Adrenal gland (tissue), 12 donors: ENCODE data around the gene EMC8. TPM values are rescaled to one million over a fixed set of nuclear protein-coding genes. Genes with fewer than 3 reads are reported as not detected.
A peak's percentile ranks its signal among the peaks of the same experiment; 100 is the strongest.

Experiments
- DNase-seq, 7 donors: peaks; one replicate each; pipeline ENCODE4 v3.0.0-alpha.2; 2019 to 2020
- H3K27ac ChIP-seq, 5 donors: fragments of 200-600 bp; sonication (generic) in 4 of 5; 1 replicate in 3 of 5; 2 replicates in 2 of 5; pipeline versions ENCODE4 v1.5.1 to v1.8.0; 2016 to 2020; ENCODE audit warnings: mild to moderate bottlenecking in 1 of 5
- H3K27me3 ChIP-seq: fragments of 200-600 bp; 2 replicates; pipeline ENCODE4 v1.8.0; 2021
- H3K36me3 ChIP-seq, 2 donors: fragments of 200-600 bp; replicated peaks in 1 of 2; 1 replicate in 1 of 2; 2 replicates in 1 of 2; pipeline versions ENCODE4 v1.5.1 to v1.8.0; 2018 to 2022
- H3K4me1 ChIP-seq, 2 donors: fragments of 200-600 bp; replicated peaks in 1 of 2; 1 replicate in 1 of 2; 2 replicates in 1 of 2; pipeline versions ENCODE4 v1.5.1 to v1.8.0; 2018 to 2021
- H3K4me3 ChIP-seq, 4 donors: fragments of 200-600 bp; sonication (generic) in 3 of 4; one replicate each; pipeline ENCODE4 v1.5.1; 2016 to 2018
- H3K9me3 ChIP-seq, 3 donors: fragments of 200-600 bp; sonication (generic) in 1 of 3; replicated peaks in 1 of 3; 1 replicate in 2 of 3; 2 replicates in 1 of 3; pipeline versions ENCODE4 v1.5.1 to v1.8.0; 2016 to 2021
- POLR2A ChIP-seq, 2 donors: fragments of 450-650 bp; IDR thresholded peaks; one replicate each; pipeline ENCODE4 v1.6.1; 2017; ENCODE audit warnings: antibody characterized with exemption in 2 of 2, mild to moderate bottlenecking in 2 of 2, moderate library complexity in 1 of 2
- WGBS, 4 donors: extraction: QIAGEN DNeasy Blood & Tissue Kit in 2 of 4; methylation state at CpG; one replicate each; pipeline versions ENCODE4 v1.1.5 to v1.1.7; 2013 to 2017; 5-methylcytosine and 5-hydroxymethylcytosine counted together
- intact Hi-C, 2 donors: fragments of 100-400 bp; cut with DNase I; formaldehyde crosslinking; loops; one replicate each; pipeline versions ENCODE4 v1.14.1 to v1.15.0; 2022 to 2023
- polyA plus RNA-seq, 3 donors: library from polyadenylated mRNA; stranded (reverse); fragments of 200-250 nt in 2 of 3; fragments of 350-450 nt in 1 of 3; fragmentation: Illumina TruSeq in 1 of 3; extraction: RNeasy Lipid Tissue Mini Kit (QIAGEN cat#74804) in 1 of 3; gene quantifications; one replicate each; pipeline ENCODE4 v1.2.3, GENCODE V29; 2013 to 2014
- total RNA-seq, 9 donors: library from RNA; depleted of rRNA in 4 of 9; stranded (reverse); fragments of >200 nt in 4 of 9; fragments of 120-200 nt in 1 of 9; fragmentation: NEBNext Ultra II Directional in 1 of 9; extraction: Animal tissue kit (Norgen Biotek cat#: 25700) in 1 of 9; gene quantifications; one replicate each; pipeline versions ENCODE4 v1.1.0 to v1.2.4, GENCODE V29; 2013 to 2023
- TF ChIP-seq, protein P1 (sequence below), 6 experiments: fragments of 450-650 bp in 4 of 6; fragments of 200-600 bp in 2 of 6; sonication (generic) in 1 of 6; IDR thresholded peaks; 1 replicate in 5 of 6; 2 replicates in 1 of 6; pipeline versions ENCODE4 v1.5.1 to v1.8.0; 2016 to 2021; ENCODE audit warnings: antibody characterized with exemption in 6 of 6, mild to moderate bottlenecking in 2 of 6, moderate library complexity in 1 of 6
- donor health status: healthy with polysubstance abuse.
- donor health status: Bipolar disorder and iron deficiency.
- donor health status: DM: yes; HTN: yes; CAD: no.
- donor health status: DM: no; HTN: no; CAD: no.
- donor health status: DM: no; HTN: no; CAD: no.
- donor health status: DM: yes; HTN: yes; CAD: no.

Gene EMC8
- total and polyA plus RNA-seq, 12 donors: 10.7 to 53.8 (median 24.1) TPM

DNA sequence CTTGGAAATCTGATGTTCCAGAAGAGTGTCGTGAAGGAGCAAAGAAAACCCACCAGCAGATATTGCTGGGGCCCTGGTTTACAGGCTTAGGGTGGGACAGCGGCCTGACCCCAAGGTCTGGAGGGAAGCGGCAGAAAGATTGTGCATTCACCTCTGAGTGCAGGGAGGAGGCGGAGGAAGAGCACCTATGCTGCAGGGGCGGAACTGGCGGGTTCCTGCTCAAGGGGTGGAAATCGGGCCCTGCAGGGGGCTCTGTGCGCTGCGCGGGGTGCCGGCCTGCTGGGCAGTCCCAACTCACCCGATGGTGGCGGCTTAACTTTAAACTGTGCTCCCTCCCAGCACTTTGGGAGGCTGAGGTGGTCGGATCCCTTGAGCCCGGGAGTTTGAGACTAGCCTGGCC lies 47.7 kb upstream of the EMC8 start:
- Histone ChIP-seq H3K27me3 (peaks cover 7% of the 10 kb centered on the region), H3K27ac (no peak overlapping the region), H3K4me1 (no peaks in the 10 kb centered on the region), H3K9me3 (no peaks in the 10 kb centered on the region), H3K36me3 (no peaks in the 10 kb centered on the region), H3K4me3 (no peak overlapping the region)
- 65 to 85% (median 77%) methylated on average over 11 to 15 of the region's 15 CpGs for WGBS, 4 donors
- peak in 1 of 7 donors; percentile 24 for DNase-seq
- TF ChIP-seq POLR2A (IDR thresholded peaks at IDR 0.05): no peak
- TF ChIP-seq, protein P1, sequence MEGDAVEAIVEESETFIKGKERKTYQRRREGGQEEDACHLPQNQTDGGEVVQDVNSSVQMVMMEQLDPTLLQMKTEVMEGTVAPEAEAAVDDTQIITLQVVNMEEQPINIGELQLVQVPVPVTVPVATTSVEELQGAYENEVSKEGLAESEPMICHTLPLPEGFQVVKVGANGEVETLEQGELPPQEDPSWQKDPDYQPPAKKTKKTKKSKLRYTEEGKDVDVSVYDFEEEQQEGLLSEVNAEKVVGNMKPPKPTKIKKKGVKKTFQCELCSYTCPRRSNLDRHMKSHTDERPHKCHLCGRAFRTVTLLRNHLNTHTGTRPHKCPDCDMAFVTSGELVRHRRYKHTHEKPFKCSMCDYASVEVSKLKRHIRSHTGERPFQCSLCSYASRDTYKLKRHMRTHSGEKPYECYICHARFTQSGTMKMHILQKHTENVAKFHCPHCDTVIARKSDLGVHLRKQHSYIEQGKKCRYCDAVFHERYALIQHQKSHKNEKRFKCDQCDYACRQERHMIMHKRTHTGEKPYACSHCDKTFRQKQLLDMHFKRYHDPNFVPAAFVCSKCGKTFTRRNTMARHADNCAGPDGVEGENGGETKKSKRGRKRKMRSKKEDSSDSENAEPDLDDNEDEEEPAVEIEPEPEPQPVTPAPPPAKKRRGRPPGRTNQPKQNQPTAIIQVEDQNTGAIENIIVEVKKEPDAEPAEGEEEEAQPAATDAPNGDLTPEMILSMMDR (IDR thresholded peaks at IDR 0.05): no peak
- intact Hi-C loops: no loop called here

DNA sequence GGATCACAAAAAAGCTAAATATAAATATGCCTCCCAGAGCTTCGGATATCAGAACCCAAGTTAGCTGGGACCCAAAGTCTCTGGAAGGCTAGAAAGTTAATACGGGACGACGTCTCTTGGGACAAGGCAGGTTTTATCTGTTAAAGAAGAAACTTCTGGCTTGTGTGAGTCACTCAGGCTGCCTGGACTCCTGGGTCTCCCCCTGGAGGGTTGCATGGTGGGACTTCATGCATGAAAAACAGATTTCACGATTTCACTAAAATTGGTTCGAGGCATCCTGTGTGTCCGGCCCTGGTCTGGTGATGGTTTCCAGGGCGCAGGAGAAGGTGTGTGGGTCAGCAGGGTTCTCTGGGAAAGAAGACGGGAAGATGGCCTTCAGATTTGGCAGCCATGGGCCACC lies 47.1 kb upstream of the EMC8 start:
- Histone ChIP-seq H3K27me3 (peaks cover 7% of the 10 kb centered on the region), H3K36me3 (no peaks in the 10 kb centered on the region), H3K27ac (no peak overlapping the region), H3K4me1 (no peaks in the 10 kb centered on the region), H3K4me3 (no peak overlapping the region), H3K9me3 (no peaks in the 10 kb centered on the region)
- peak in 1 of 7 donors; percentile 11 for DNase-seq
- WGBS, 4 donors: 71 to 84% (median 82%) methylated on average over 7 to 9 of the region's 9 CpGs
- no peak for TF ChIP-seq POLR2A (IDR thresholded peaks at IDR 0.05)
- TF ChIP-seq, protein P1 (IDR thresholded peaks at IDR 0.05): no peak
- intact Hi-C loops: no loop called here

- no peaks in the 10 kb centered on the region for H3K36me3 ChIP-seq
- WGBS, 4 donors: 76 to 82% (median 79%) methylated on average over 20 of the region's 20 CpGs
- no peak overlapping the region for H3K27ac ChIP-seq
- no peak overlapping the region for H3K4me3 ChIP-seq
- TF ChIP-seq POLR2A (IDR thresholded peaks at IDR 0.05): no peak
- TF ChIP-seq, protein P1 (IDR thresholded peaks at IDR 0.05): no peak
- H3K9me3 ChIP-seq: no peaks in the 10 kb centered on the region
- no peak for DNase-seq
- H3K27me3 ChIP-seq: peaks cover 7% of the 10 kb centered on the region
- H3K4me1 ChIP-seq: no peaks in the 10 kb centered on the region
- intact Hi-C loops: no loop called here
Measured at GRCh38 chr16:85845266-85845665, 45.9 kb upstream of the EMC8 start.

- DNase-seq: no peak
- H3K4me3 ChIP-seq: no peak overlapping the region
- TF ChIP-seq, protein P1 (IDR thresholded peaks at IDR 0.05): no peak
- TF ChIP-seq POLR2A (IDR thresholded peaks at IDR 0.05): no peak
- H3K27ac ChIP-seq: no peak overlapping the region
- H3K4me1 ChIP-seq: no peaks in the 10 kb centered on the region
- no peaks in the 10 kb centered on the region for H3K9me3 ChIP-seq
- intact Hi-C loops: no loop called here
- no peaks in the 10 kb centered on the region for H3K36me3 ChIP-seq
- 12 to 22% (median 18%) methylated on average over 15 of the region's 15 CpGs for WGBS, 4 donors
- peaks cover 9% of the 10 kb centered on the region for H3K27me3 ChIP-seq
Measured at GRCh38 chr16:85844786-85845185, 45.4 kb upstream of the EMC8 start.
